ENCODE data around the gene SRRM3. TPM values are rescaled to one million over a fixed set of nuclear protein-coding genes. Genes with fewer than 3 reads are reported as not detected.

Gene SRRM3
- total and polyA plus RNA-seq, 9 of the 15 experiments (the other 6 are each of a cell fraction or from before 2014, with no cell fraction given), result 0.04 to 0.91 (median 0.46) TPM; not detected in 2

- TF ChIP-seq ELK1 (CRISPR knock-in tag; IDR thresholded peaks at IDR 0.05), result no peak
- TF ChIP-seq TAF7 (tag; IDR thresholded peaks at IDR 0.05), result no peak; the same call in 1 of the 2 replicates
- no peak for TF ChIP-seq MAFF (IDR thresholded peaks at IDR 0.05; ENCODE audit: low read length)
- no peak for TF ChIP-seq ZNF518B (CRISPR knock-in tag; IDR thresholded peaks at IDR 0.05)
- TF ChIP-seq MTA1 (IDR thresholded peaks at IDR 0.05; ENCODE audit: borderline replicate concordance), result 0 out of 2 replicates have a peak, but pooled peaks have one; percentile 14
- peak in 1 of 2 experiments; percentile 16; a peak in 1 of 3 replicates for TF ChIP-seq CBX3 (IDR thresholded peaks at IDR 0.05; ENCODE audit: borderline replicate concordance in 1 of 2, low read length in 2 of 2)
- no peak for TF ChIP-seq POLR3G (IDR thresholded peaks at IDR 0.05; ENCODE audit: extremely low read depth, insufficient read length, insufficient replicate concordance)
- no peak for TF ChIP-seq MLX (CRISPR knock-in tag; conservative IDR thresholded peaks at IDR 0.05)
- TF ChIP-seq ZBTB12 (CRISPR knock-in tag; IDR thresholded peaks at IDR 0.05), result no peak
- no peak for TF ChIP-seq STAT5B (CRISPR knock-in tag; IDR thresholded peaks at IDR 0.05)
- peak; percentile 74 for TF ChIP-seq MAX (CRISPR knock-in tag; IDR thresholded peaks at IDR 0.05)
- TF ChIP-seq NUFIP1 (IDR thresholded peaks at IDR 0.05; ENCODE audit: partially characterized antibody), result no peak
- no peak for TF ChIP-seq ZFP30 (CRISPR knock-in tag; IDR thresholded peaks at IDR 0.05; ENCODE audit: borderline replicate concordance)
- no peak; the same call in 1 of the 2 replicates for TF ChIP-seq ZNF766 (CRISPR knock-in tag; conservative IDR thresholded peaks at IDR 0.05)
- no peak for TF ChIP-seq HEY1 (CRISPR knock-in tag; IDR thresholded peaks at IDR 0.05; ENCODE audit: borderline replicate concordance)
- TF ChIP-seq ZNF239 (CRISPR knock-in tag; IDR thresholded peaks at IDR 0.05), result 0 out of 2 replicates have a peak, but pooled peaks have one; percentile 14
- no peak for TF ChIP-seq ZNF830 (CRISPR knock-in tag; IDR thresholded peaks at IDR 0.05)
- TF ChIP-seq ELK3 (CRISPR knock-in tag; IDR thresholded peaks at IDR 0.05), result no peak
- no peak for TF ChIP-seq ZC3H4 (CRISPR knock-in tag; IDR thresholded peaks at IDR 0.05; ENCODE audit: borderline replicate concordance)
Measured at GRCh38 chr7:76302347-76303201, 100.9 kb downstream of the SRRM3 start, which contains the start of gene HSPB1 (continued).

All from K562 (cell line).